ENCODE results near the gene PDGFB. TPM values are rescaled to one million over a fixed set of nuclear protein-coding genes. Genes with fewer than 3 reads are reported as not detected.

Gene PDGFB
- polyA plus RNA-seq, 2 donors: 1.2 to 1.8 TPM

GRCh38 chr22:39236321-39237317 is 8.2 kb downstream of the PDGFB start:
- H3K4me1 ChIP-seq (ENCODE audit: control insufficient read depth in 2 of 2, insufficient read depth in 2 of 2, low read length in 1 of 2): peaks cover 11 to 49% of the 10 kb centered on the region in 2 donors
- H3K27ac ChIP-seq (ENCODE audit: low read depth in 2 of 2, low read length in 1 of 2): peak overlapping the region in 1 of 2 donors; percentile 23
- H3K9me3 ChIP-seq (ENCODE audit: control insufficient read depth in 2 of 2, insufficient read depth in 1 of 2, low read depth in 1 of 2, low read length in 1 of 2): no peaks in the 10 kb centered on the region
- WGBS, 2 donors: 51 to 57% methylated on average over 37 of the region's 37 CpGs
- H3K4me3 ChIP-seq (ENCODE audit: low read depth in 1 of 2, low read length in 2 of 2): no peak overlapping the region
- H3K27me3 ChIP-seq (ENCODE audit: control insufficient read depth in 1 of 2, insufficient read depth in 2 of 2, low read length in 2 of 2): no peaks in the 10 kb centered on the region
- no peaks in the 10 kb centered on the region for H3K36me3 ChIP-seq (ENCODE audit: control insufficient read depth in 2 of 2, insufficient read depth in 2 of 2, low read length in 1 of 2)

GRCh38 chr22:39234867-39235687 is 9.7 kb downstream of the PDGFB start:
- Histone ChIP-seq H3K36me3 (ENCODE audit: control insufficient read depth in 2 of 2, insufficient read depth in 2 of 2, low read length in 1 of 2) (no peaks in the 10 kb centered on the region), H3K9me3 (ENCODE audit: control insufficient read depth in 2 of 2, insufficient read depth in 1 of 2, low read depth in 1 of 2, low read length in 1 of 2) (no peaks in the 10 kb centered on the region), H3K4me1 (ENCODE audit: control insufficient read depth in 2 of 2, insufficient read depth in 2 of 2, low read length in 1 of 2) (peaks cover 9 to 36% of the 10 kb centered on the region in 2 donors), H3K27ac (ENCODE audit: low read depth in 2 of 2, low read length in 1 of 2) (peak overlapping the region; percentile 23 to 51), H3K27me3 (ENCODE audit: control insufficient read depth in 1 of 2, insufficient read depth in 2 of 2, low read length in 2 of 2) (no peaks in the 10 kb centered on the region), H3K4me3 (ENCODE audit: low read depth in 1 of 2, low read length in 2 of 2) (no peak overlapping the region)
- 28 to 30% methylated on average over 29 of the region's 29 CpGs for WGBS, 2 donors

DNA sequence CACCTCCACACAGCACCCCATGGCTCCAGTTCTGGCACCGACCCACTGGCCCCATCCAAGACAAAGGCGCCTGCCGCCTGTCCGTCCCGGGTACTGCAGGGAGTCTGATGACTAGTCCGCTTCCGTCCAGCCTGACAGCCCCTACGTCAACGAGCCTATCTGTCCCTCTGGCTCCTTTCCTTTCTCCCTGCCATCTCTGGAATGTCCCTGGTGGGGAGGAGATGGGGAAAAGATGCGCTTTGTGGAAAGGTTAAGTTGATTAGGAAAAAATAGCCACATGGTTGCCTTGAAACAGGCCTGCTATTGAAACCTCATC is 10.4 kb downstream of the PDGFB start:
- no peak overlapping the region for H3K4me3 ChIP-seq (ENCODE audit: low read depth in 1 of 2, low read length in 2 of 2)
- H3K4me1 ChIP-seq (ENCODE audit: control insufficient read depth in 2 of 2, insufficient read depth in 2 of 2, low read length in 1 of 2): peaks cover 9 to 30% of the 10 kb centered on the region in 2 donors
- H3K36me3 ChIP-seq (ENCODE audit: control insufficient read depth in 2 of 2, insufficient read depth in 2 of 2, low read length in 1 of 2): no peaks in the 10 kb centered on the region
- WGBS, 2 donors: 57 to 61% methylated on average over 10 of the region's 10 CpGs
- peak overlapping the region; percentile 1 to 23 for H3K27ac ChIP-seq (ENCODE audit: low read depth in 2 of 2, low read length in 1 of 2)
- no peaks in the 10 kb centered on the region for H3K27me3 ChIP-seq (ENCODE audit: control insufficient read depth in 1 of 2, insufficient read depth in 2 of 2, low read length in 2 of 2)
- no peaks in the 10 kb centered on the region for H3K9me3 ChIP-seq (ENCODE audit: control insufficient read depth in 2 of 2, insufficient read depth in 1 of 2, low read depth in 1 of 2, low read length in 1 of 2)

GRCh38 chr22:39233710-39234471 is 10.9 kb downstream of the PDGFB start:
- H3K4me1 ChIP-seq (ENCODE audit: control insufficient read depth in 2 of 2, insufficient read depth in 2 of 2, low read length in 1 of 2): peaks cover 9 to 30% of the 10 kb centered on the region in 2 donors
- 57 to 59% methylated on average over 16 of the region's 16 CpGs for WGBS, 2 donors
- peak overlapping the region; percentile 1 to 23 for H3K27ac ChIP-seq (ENCODE audit: low read depth in 2 of 2, low read length in 1 of 2)
- H3K36me3 ChIP-seq (ENCODE audit: control insufficient read depth in 2 of 2, insufficient read depth in 2 of 2, low read length in 1 of 2): no peaks in the 10 kb centered on the region
- H3K9me3 ChIP-seq (ENCODE audit: control insufficient read depth in 2 of 2, insufficient read depth in 1 of 2, low read depth in 1 of 2, low read length in 1 of 2): no peaks in the 10 kb centered on the region
- H3K27me3 ChIP-seq (ENCODE audit: control insufficient read depth in 1 of 2, insufficient read depth in 2 of 2, low read length in 2 of 2): no peaks in the 10 kb centered on the region
- H3K4me3 ChIP-seq (ENCODE audit: low read depth in 1 of 2, low read length in 2 of 2): no peak overlapping the region

DNA sequence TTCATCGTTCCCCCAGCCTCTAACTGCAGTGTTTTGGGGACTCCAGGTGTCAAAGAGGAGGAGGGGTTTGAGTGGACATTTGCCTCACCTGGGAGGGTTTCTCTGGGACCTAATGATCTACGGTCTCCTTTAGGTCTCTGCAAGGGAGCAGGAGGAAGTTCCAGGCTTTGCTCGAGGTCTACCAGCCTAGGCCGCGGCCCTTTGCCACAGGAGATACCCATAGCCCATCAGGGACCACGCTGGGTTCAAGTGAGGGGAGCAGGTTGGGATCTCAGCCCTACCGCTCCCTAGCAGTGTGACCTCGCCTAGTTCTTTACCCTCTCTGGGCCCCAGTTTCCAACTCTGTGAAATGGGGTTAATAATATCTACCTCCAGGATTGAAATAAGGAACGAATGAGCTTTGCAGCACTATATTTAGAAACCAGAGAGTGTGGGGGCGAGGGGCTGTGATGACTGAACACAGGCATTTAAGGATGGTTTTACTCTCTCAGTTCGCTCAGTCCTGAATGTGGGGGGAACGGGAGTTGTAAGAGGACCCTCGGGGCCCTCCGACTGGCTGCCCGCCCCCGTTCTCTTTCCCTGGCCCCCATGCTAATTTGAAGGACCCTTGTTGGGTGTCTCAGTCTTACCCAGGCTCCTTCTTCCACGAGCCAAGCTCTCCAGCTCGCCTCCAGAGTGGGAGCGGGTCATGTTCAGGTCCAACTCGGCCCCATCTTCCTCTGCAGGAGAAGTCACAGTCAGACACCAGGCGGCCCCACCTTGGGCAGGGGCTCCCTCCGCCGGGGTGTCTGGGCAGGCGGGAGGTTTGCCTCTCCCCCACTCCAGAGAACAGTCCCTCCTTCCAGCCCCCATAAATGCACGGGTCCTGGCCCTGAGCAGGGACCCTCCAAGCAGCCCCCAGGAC is 11.7 kb downstream of the PDGFB start:
- Histone ChIP-seq H3K4me3 (ENCODE audit: low read depth in 1 of 2, low read length in 2 of 2) (no peak overlapping the region), H3K36me3 (ENCODE audit: control insufficient read depth in 2 of 2, insufficient read depth in 2 of 2, low read length in 1 of 2) (no peaks in the 10 kb centered on the region), H3K4me1 (ENCODE audit: control insufficient read depth in 2 of 2, insufficient read depth in 2 of 2, low read length in 1 of 2) (peaks cover 9 to 27% of the 10 kb centered on the region in 2 donors), H3K27me3 (ENCODE audit: control insufficient read depth in 1 of 2, insufficient read depth in 2 of 2, low read length in 2 of 2) (no peaks in the 10 kb centered on the region), H3K27ac (ENCODE audit: low read depth in 2 of 2, low read length in 1 of 2) (no peak overlapping the region), H3K9me3 (ENCODE audit: control insufficient read depth in 2 of 2, insufficient read depth in 1 of 2, low read depth in 1 of 2, low read length in 1 of 2) (no peaks in the 10 kb centered on the region)
- 80% methylated on average over 25 of the region's 25 CpGs for WGBS, 2 donors

- H3K36me3 ChIP-seq (ENCODE audit: control insufficient read depth in 2 of 2, insufficient read depth in 2 of 2, low read length in 1 of 2): no peaks in the 10 kb centered on the region
- H3K27me3 ChIP-seq (ENCODE audit: control insufficient read depth in 1 of 2, insufficient read depth in 2 of 2, low read length in 2 of 2): no peaks in the 10 kb centered on the region
- no peak overlapping the region for H3K27ac ChIP-seq (ENCODE audit: low read depth in 2 of 2, low read length in 1 of 2)
- 88 to 91% methylated on average over 9 of the region's 9 CpGs for WGBS, 2 donors
- H3K9me3 ChIP-seq (ENCODE audit: control insufficient read depth in 2 of 2, insufficient read depth in 1 of 2, low read depth in 1 of 2, low read length in 1 of 2): no peaks in the 10 kb centered on the region
- H3K4me3 ChIP-seq (ENCODE audit: low read depth in 1 of 2, low read length in 2 of 2): no peak overlapping the region
- H3K4me1 ChIP-seq (ENCODE audit: control insufficient read depth in 2 of 2, insufficient read depth in 2 of 2, low read length in 1 of 2): peaks cover 4 to 19% of the 10 kb centered on the region in 2 donors
Measured at GRCh38 chr22:39232246-39232645, 12.5 kb downstream of the PDGFB start.

DNA sequence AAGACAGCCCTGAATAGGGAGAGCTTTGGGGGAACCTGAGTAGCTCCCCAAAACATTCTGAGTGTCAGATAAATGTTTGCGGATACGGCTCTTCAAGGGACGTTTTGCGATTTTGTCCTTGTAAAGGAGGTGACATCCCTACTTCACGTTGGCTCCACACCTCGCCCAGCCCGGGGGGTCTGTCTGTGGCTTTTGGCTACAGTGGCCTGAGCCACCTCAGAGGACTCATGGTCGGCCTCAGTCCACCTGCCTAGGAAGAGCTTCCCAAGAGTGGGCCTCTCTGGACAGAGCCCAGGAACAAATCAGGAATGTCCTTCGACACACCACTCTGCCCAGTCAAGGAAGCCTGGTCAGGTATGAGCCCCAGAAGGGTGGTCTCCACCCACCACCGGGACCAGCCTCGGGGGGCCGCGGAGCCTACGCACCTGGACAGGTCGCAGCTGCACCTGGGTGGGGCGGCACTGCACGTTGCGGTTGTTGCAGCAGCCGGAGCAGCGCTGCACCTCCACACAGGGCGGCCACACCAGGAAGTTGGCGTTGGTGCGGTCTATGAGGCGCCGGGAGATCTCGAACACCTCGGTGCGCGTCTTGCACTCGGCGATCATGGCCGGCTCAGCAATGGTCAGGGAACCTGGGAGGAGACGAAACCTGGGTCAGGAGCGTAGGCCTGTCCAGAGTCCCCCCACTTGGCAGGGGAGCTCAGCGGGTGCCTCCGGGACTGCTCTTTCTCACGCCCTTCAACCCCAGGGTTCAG is 13.4 kb downstream of the PDGFB start:
- peaks cover 3 to 12% of the 10 kb centered on the region in 2 donors for H3K4me1 ChIP-seq (ENCODE audit: control insufficient read depth in 2 of 2, insufficient read depth in 2 of 2, low read length in 1 of 2)
- 90 to 91% methylated on average over 37 of the region's 37 CpGs for WGBS, 2 donors
- no peaks in the 10 kb centered on the region for H3K36me3 ChIP-seq (ENCODE audit: control insufficient read depth in 2 of 2, insufficient read depth in 2 of 2, low read length in 1 of 2)
- no peak overlapping the region for H3K27ac ChIP-seq (ENCODE audit: low read depth in 2 of 2, low read length in 1 of 2)
- H3K4me3 ChIP-seq (ENCODE audit: low read depth in 1 of 2, low read length in 2 of 2): no peak overlapping the region
- H3K9me3 ChIP-seq (ENCODE audit: control insufficient read depth in 2 of 2, insufficient read depth in 1 of 2, low read depth in 1 of 2, low read length in 1 of 2): no peaks in the 10 kb centered on the region
- no peaks in the 10 kb centered on the region for H3K27me3 ChIP-seq (ENCODE audit: control insufficient read depth in 1 of 2, insufficient read depth in 2 of 2, low read length in 2 of 2)
